ENCODE measurements around the gene DTNBP1. TPM values are rescaled to one million over a fixed set of nuclear protein-coding genes. Genes with fewer than 3 reads are reported as not detected.

Gene DTNBP1
- total RNA-seq, 1 experiment from 2014 or later = 20.7 TPM

GRCh38 chr6:15539722-15540270 is 123.0 kb downstream of the DTNBP1 start:
- Histone ChIP-seq H3K36me3 (ENCODE audit: control insufficient read depth, insufficient read depth, low read length) (no peaks in the 10 kb centered on the region), H3K4me3 (ENCODE audit: low read depth, low read length) (no peak overlapping the region), H3K27me3 (replicated peaks; ENCODE audit: control insufficient read depth, insufficient read depth, low read length) (no peaks in the 10 kb centered on the region), H3K9me3 (0 out of 2 replicates have a peak, but pooled peaks cover 2% of the 10 kb centered on the region), H3K4me1 (no peaks in the 10 kb centered on the region)
- Mint-ChIP-seq H3K9me3 (ENCODE audit: unreplicated experiment) (peaks cover 13% of the 10 kb centered on the region), H3K4me3 (ENCODE audit: unreplicated experiment) (no peak overlapping the region), H3K36me3 (ENCODE audit: insufficient read depth, unreplicated experiment) (peaks cover 8% of the 10 kb centered on the region), H3K27me3 (ENCODE audit: insufficient read depth, unreplicated experiment) (no peaks in the 10 kb centered on the region), H3K27ac (ENCODE audit: unreplicated experiment) (no peak overlapping the region), H3K4me1 (ENCODE audit: low read depth, unreplicated experiment) (peaks cover 10% of the 10 kb centered on the region)
- ChIA-PET POLR2A (no interaction called here), CTCF (no interaction called here)
- no peak for TF ChIP-seq CTCF (IDR thresholded peaks at IDR 0.05; ENCODE audit: insufficient read depth in 1 of 2, low read depth in 1 of 2, low read length in 1 of 2, severe bottlenecking in 1 of 2, unreplicated experiment in 1 of 2)
- no TSS peak for BruUV-seq (replicated peaks)
- intact Hi-C loops (cut with micrococcal nuclease; ENCODE audit: unreplicated experiment) = no loop called here
- no peak for DNase-seq

- no peak for DNase-seq
- no peaks in the 10 kb centered on the region for H3K36me3 ChIP-seq (ENCODE audit: control insufficient read depth, insufficient read depth, low read length)
- Mint-ChIP-seq H3K27me3 (ENCODE audit: insufficient read depth, unreplicated experiment) (no peaks in the 10 kb centered on the region), H3K27ac (ENCODE audit: unreplicated experiment) (no peak overlapping the region), H3K4me3 (ENCODE audit: unreplicated experiment) (no peak overlapping the region), H3K36me3 (ENCODE audit: insufficient read depth, unreplicated experiment) (peaks cover 8% of the 10 kb centered on the region), H3K9me3 (ENCODE audit: unreplicated experiment) (peaks cover 8% of the 10 kb centered on the region), H3K4me1 (ENCODE audit: low read depth, unreplicated experiment) (peaks cover 10% of the 10 kb centered on the region)
- intact Hi-C loops (cut with micrococcal nuclease; ENCODE audit: unreplicated experiment) = no loop called here
- ChIA-PET CTCF (no interaction called here), POLR2A (no interaction called here)
- BruUV-seq (replicated peaks) = no TSS peak
- no peak for TF ChIP-seq CTCF (IDR thresholded peaks at IDR 0.05; ENCODE audit: insufficient read depth in 1 of 2, low read depth in 1 of 2, low read length in 1 of 2, severe bottlenecking in 1 of 2, unreplicated experiment in 1 of 2)
- H3K9me3 ChIP-seq = no peaks in the 10 kb centered on the region
- no peak overlapping the region for H3K4me3 ChIP-seq (ENCODE audit: low read depth, low read length)
- no peaks in the 10 kb centered on the region for H3K4me1 ChIP-seq
- H3K27me3 ChIP-seq (replicated peaks; ENCODE audit: control insufficient read depth, insufficient read depth, low read length) = no peaks in the 10 kb centered on the region
These were observed 123.9 kb downstream of the DTNBP1 start for GRCh38 chr6:15538766-15539495.

GRCh38 chr6:15538106-15538505 is 124.7 kb downstream of the DTNBP1 start:
- intact Hi-C loops (cut with micrococcal nuclease; ENCODE audit: unreplicated experiment) = no loop called here
- CTCF ChIA-PET = no interaction called here
- no peak overlapping the region for H3K27ac Mint-ChIP-seq (ENCODE audit: unreplicated experiment)
- H3K4me1 Mint-ChIP-seq (ENCODE audit: low read depth, unreplicated experiment) = peaks cover 10% of the 10 kb centered on the region
- H3K4me3 Mint-ChIP-seq (ENCODE audit: unreplicated experiment) = no peak overlapping the region
- no peak for DNase-seq
- TF ChIP-seq CTCF (IDR thresholded peaks at IDR 0.05; ENCODE audit: insufficient read depth in 1 of 2, low read depth in 1 of 2, low read length in 1 of 2, severe bottlenecking in 1 of 2, unreplicated experiment in 1 of 2) = no peak
- Histone ChIP-seq H3K4me1 (no peaks in the 10 kb centered on the region), H3K36me3 (ENCODE audit: control insufficient read depth, insufficient read depth, low read length) (no peaks in the 10 kb centered on the region), H3K4me3 (ENCODE audit: low read depth, low read length) (no peak overlapping the region), H3K27me3 (replicated peaks; ENCODE audit: control insufficient read depth, insufficient read depth, low read length) (no peaks in the 10 kb centered on the region), H3K9me3 (no peaks in the 10 kb centered on the region)
- no peaks in the 10 kb centered on the region for H3K27me3 Mint-ChIP-seq (ENCODE audit: insufficient read depth, unreplicated experiment)
- POLR2A ChIA-PET = no interaction called here
- H3K9me3 Mint-ChIP-seq (ENCODE audit: unreplicated experiment) = no peaks in the 10 kb centered on the region
- BruUV-seq (replicated peaks) = no TSS peak
- peaks cover 15% of the 10 kb centered on the region for H3K36me3 Mint-ChIP-seq (ENCODE audit: insufficient read depth, unreplicated experiment)

Data from Caco-2 (cell line).